Suppressor macrophage treated with lipopolysaccharide for 4 hours (primary cell): ENCODE results near the gene OAS3.
"Not testable (repeated sequence)": the region's sequence is repeated elsewhere in the genome, so short reads cannot be mapped to it uniquely, and the experiment has no call there.

Source experiments
- DNase-seq: peaks from one replicate; pipeline ENCODE4 v3.0.0-alpha.2; 2020

The OAS3 gene, protein sequence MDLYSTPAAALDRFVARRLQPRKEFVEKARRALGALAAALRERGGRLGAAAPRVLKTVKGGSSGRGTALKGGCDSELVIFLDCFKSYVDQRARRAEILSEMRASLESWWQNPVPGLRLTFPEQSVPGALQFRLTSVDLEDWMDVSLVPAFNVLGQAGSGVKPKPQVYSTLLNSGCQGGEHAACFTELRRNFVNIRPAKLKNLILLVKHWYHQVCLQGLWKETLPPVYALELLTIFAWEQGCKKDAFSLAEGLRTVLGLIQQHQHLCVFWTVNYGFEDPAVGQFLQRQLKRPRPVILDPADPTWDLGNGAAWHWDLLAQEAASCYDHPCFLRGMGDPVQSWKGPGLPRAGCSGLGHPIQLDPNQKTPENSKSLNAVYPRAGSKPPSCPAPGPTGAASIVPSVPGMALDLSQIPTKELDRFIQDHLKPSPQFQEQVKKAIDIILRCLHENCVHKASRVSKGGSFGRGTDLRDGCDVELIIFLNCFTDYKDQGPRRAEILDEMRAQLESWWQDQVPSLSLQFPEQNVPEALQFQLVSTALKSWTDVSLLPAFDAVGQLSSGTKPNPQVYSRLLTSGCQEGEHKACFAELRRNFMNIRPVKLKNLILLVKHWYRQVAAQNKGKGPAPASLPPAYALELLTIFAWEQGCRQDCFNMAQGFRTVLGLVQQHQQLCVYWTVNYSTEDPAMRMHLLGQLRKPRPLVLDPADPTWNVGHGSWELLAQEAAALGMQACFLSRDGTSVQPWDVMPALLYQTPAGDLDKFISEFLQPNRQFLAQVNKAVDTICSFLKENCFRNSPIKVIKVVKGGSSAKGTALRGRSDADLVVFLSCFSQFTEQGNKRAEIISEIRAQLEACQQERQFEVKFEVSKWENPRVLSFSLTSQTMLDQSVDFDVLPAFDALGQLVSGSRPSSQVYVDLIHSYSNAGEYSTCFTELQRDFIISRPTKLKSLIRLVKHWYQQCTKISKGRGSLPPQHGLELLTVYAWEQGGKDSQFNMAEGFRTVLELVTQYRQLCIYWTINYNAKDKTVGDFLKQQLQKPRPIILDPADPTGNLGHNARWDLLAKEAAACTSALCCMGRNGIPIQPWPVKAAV

GRCh38 chr12:112937741-112938719 is at the start of gene OAS3:
OAS3 (plus strand) TSS chr12:112938474; CDS start chr12:112938531, 57 bp downstream.
- DNase-seq, result peak; percentile 100

DNA sequence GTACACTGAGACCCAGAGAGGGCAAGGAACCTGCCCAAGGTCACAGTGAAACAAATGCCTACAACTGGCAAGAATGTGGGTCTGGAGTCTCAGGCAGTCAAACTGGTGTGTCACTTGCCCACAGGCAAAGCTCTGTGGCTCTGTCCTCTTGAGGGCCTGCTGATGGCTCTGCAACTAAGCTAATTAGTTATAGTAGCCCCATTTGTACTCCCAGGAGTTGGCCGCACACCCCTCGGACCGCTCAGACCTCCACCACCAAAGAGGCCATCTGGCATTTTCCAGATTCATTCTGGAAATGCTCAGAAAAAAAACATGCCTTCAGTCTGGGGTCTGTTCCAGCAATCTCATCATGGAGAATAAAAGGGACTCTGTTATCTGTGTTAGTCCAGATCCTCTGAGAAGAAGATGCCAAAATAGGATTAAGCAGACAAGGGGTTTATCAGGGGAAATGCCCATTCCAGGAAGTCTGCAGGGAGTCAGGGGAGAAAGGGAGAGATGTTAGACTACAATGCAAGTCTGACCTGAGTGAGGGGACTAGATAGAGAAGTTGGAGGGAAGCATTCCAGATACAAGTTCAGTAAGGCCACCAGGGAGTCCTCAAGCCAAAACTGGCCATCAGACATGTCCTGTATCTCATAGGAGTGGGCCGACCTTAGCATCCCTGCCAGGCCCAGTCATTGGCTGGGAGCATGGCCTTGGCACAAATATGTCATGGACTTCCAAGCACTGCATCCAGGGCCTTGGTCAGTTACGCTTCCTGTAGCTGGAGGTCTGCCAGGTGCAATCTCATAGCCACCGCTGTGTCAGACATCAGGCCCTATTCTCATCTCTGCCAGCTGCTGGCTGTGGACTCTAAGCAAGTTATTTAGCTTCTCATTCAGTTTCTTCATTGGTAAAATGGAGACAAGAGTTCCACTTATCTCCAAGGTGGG is 46.9 kb upstream of the OAS3 start:
- DNase-seq, result no peak

- DNase-seq, result peak; percentile 30
These were observed 45.4 kb upstream of the OAS3 start for GRCh38 chr12:112892856-112893255.

DNA sequence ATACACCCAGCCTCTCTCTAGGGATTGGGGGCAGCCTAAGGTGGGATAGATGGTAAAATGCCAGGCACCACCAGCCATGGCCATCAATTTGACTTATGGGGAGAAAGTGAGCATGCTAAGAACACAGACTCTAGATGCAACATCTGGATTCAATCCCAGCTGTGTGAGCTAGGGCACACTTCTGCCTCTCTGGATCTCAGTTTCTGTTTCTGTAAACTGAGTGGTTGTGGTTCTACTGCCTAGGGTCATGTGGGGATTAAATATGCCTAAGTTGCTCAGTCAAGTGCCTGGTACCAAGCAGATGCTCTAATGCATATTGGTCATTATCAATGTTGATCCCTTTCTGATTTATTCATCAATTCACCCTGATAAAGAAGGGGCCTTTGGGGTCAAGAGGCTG is 44.1 kb upstream of the OAS3 start:
- DNase-seq, result peak; percentile 66

GRCh38 chr12:112898380-112898779 is 39.9 kb upstream of the OAS3 start:
- no peak for DNase-seq

DNA sequence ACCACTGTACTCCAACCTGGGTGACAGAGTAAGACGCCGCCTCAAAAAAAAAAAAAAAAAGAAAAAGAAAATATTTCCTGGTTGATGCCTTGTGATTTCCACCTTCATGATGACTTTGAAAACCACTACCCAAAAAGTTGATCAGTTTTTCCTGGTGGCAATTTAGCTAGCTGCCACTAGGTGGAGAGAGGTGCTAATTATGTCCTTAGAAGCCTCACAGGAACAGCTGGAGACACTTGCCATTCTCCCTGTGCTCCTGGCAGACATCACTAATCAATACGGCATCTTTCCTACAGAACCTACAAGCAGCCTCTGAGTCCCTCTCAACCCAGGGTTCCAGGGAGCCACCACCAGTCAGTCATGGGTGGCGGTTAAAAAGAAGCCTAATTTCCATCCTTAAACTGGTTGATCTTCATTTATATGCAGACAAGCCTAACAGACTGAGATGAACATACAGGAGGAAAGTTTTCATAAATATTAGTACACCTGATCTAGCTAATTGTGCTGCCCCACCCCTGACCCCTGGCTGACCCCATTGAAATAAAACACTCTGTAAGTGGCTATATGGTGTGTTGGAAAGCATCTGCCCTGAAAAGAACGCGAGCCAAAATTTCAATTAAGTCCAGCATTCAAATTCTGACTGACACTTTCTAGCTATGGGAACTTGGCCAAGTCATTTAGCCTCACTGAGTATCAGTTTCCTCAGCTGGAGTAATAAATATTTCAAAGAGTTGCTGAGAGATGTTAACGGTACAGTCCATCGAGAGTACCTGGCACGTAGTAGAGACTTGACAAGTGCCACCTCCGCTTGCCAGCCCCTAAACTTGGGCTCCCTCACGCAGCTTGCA is 37.8 kb upstream of the OAS3 start:
- DNase-seq, result peak; percentile 78

DNA sequence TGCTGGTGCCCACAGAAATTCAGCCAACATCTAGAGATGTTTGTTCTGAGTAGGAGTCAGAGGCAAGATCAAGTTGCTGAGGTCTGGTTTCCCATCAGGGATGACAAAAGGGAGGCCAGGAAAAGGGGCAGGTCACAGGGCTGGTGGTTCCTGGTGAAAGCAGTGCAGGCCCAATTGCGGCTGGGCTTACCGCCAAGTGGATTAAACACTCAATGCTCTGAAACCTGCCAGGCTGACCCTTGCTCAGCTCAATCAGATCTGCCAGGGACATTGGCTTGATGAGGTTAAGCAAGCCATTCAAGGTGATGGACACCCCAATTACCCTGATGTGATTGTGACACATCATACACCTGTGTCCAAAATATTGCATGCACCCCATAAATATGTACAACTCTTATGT is 37.0 kb upstream of the OAS3 start:
- DNase-seq, result no peak

GRCh38 chr12:112904571-112904970 is 33.7 kb upstream of the OAS3 start:
- DNase-seq, result peak; percentile 55

GRCh38 chr12:112905451-112906089 is 32.7 kb upstream of the OAS3 start:
- peak; percentile 35 for DNase-seq

DNA sequence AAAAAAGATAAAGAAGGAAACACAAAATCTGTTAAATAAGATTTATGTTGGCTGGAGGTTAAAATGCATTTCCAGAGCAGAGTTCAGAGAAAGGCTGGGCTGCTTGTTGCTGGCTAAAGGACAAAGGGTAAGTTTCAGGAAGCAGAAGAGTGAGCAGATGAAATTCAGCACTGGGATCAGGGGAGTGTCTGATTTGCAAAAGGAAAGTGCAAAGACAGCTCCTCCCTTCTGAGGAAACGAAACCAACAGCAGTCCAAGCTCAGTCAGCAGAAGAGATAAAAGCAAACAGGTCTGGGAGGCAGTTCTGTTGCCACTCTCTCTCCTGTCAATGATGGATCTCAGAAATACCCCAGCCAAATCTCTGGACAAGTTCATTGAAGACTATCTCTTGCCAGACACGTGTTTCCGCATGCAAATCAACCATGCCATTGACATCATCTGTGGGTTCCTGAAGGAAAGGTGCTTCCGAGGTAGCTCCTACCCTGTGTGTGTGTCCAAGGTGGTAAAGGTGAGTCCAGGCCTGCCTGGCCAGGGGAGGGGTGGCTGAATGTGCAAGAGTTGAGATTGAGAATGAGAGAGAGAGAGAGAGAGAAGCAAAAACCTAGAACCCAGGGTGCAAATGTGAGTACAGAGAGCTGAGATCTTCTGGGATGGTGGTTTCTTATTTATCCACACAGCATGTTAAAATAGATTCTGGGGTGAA is 31.4 kb upstream of the OAS3 start, which contains the start of gene OAS1:
Gene OAS1 (plus strand): TSS at position 251 of the 703 bp plus-strand sequence. CDS start 78 bp downstream, at position 329.
- DNase-seq, result peak; percentile 94

- DNase-seq, result peak; percentile 92
These were observed 30.7 kb upstream of the OAS3 start for GRCh38 chr12:112907415-112908157.

DNA sequence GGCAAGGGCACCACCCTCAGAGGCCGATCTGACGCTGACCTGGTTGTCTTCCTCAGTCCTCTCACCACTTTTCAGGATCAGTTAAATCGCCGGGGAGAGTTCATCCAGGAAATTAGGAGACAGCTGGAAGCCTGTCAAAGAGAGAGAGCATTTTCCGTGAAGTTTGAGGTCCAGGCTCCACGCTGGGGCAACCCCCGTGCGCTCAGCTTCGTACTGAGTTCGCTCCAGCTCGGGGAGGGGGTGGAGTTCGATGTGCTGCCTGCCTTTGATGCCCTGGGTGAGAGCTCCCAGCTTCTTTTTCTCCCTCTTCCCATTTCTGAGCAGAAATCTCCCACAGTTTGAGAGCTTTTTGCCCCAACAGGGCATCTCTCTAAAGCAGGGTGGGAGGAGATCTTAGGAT is 29.7 kb upstream of the OAS3 start:
- no peak for DNase-seq

DNA sequence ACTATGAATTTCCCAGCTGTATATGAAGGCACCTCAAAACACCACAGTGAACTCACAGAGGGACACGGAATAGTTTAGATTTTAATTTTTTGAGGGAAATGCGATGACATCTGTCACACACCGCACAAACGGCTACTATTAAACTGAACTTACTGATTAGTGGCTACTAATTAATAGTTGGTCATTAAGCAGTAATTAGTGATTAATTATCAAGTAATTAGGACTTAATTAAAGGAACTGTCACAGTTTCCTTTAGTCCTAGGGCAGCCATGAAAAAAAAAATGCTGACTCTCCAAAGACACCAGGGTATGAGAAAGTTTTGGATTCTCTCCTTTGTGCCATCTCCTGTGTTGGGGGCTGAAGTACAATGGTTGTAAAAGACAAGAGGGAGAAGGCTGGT is 28.6 kb upstream of the OAS3 start:
- no peak for DNase-seq

DNA sequence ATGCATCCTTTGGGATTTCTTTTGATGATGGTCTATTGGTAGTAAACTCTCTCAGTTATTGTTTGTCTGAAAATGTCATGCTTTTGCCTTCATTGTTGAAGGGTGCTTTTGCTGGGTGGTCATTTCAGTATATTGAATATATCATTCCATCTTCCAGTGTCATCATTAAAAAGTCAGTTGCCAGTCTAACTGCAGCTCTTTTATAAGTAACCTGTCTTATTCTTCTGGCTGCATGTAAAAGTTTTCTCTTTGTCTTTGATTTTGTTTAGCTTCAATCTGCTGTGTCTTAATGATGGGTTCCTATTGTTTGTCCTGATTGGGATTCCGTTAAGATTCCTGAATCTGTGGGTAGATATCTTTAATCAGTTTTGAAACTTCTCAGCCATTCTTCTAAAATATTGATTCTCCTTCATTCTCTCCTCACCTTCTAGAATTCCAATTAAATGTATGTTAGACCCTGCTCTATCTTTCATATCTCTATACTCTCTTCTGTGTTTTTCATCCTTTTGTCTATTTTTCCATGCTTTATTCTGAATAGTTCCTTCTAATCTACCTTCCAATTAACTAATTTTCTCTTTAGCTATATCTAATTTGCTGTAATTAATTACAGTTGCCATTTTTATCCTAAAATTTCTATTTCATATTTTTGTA is 25.1 kb upstream of the OAS3 start:
- DNase-seq, result no peak

GRCh38 chr12:112913888-112914287 is 24.4 kb upstream of the OAS3 start:
- not testable (repeated sequence) for DNase-seq

GRCh38 chr12:112916270-112916669 is 22.0 kb upstream of the OAS3 start:
- DNase-seq, result no peak

DNA sequence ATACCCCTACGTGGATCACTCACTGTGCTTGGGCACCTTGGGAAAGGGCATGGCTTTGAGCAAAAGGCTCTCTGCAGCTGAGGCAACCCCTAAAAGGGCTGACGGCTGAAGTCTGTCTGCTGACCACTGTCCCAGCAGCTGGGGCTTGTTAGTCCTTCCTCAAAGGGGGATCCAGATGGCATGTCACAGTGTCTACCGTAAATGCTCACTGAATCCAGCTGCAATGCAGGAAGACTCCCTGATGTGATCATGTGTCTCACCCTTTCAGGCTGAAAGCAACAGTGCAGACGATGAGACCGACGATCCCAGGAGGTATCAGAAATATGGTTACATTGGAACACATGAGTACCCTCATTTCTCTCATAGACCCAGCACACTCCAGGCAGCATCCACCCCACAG is 19.2 kb upstream of the OAS3 start:
- no peak for DNase-seq
